ENCODE measurements around the gene KSR1. TPM values are rescaled to one million over a fixed set of nuclear protein-coding genes. Genes with fewer than 3 reads are reported as not detected.

Gene KSR1
- total RNA-seq, 1 donor from 2014 or later, result 90.2 TPM

GRCh38 chr17:27567563-27567859 lies 111.3 kb downstream of the KSR1 start:
- Histone ChIP-seq H3K27me3 (ENCODE audit: insufficient read depth, low read length) (no peaks in the 10 kb centered on the region), H3K36me3 (ENCODE audit: insufficient read depth, low read length) (no peaks in the 10 kb centered on the region), H3K9me3 (ENCODE audit: insufficient read depth, low read depth, low read length) (no peaks in the 10 kb centered on the region), H3K4me3 (ENCODE audit: insufficient read depth, low read depth, low read length) (no peak overlapping the region), H3K9ac (ENCODE audit: low read length) (no peak overlapping the region), H4K20me1 (ENCODE audit: insufficient read depth, low read length) (peaks cover 25% of the 10 kb centered on the region), H3K4me2 (ENCODE audit: low read length) (no peak overlapping the region), H3K27ac (ENCODE audit: low read depth, low read length) (no peak overlapping the region), H3K79me2 (ENCODE audit: insufficient read depth, low read length) (peaks cover 66% of the 10 kb centered on the region), H2AFZ (ENCODE audit: low read depth, low read length) (no peak overlapping the region), H3K4me1 (ENCODE audit: insufficient read depth, low read length) (peaks cover 24% of the 10 kb centered on the region)
- Mint-ChIP-seq H3K4me1 (ENCODE audit: low read depth, unreplicated experiment) (peaks cover 32% of the 10 kb centered on the region), H3K27me3 (ENCODE audit: low read depth, unreplicated experiment) (no peaks in the 10 kb centered on the region), H3K36me3 (ENCODE audit: low read depth, unreplicated experiment) (peaks cover 21% of the 10 kb centered on the region), H3K27ac (ENCODE audit: unreplicated experiment) (no peak overlapping the region), H3K9me3 (ENCODE audit: unreplicated experiment) (no peaks in the 10 kb centered on the region), H3K4me3 (ENCODE audit: unreplicated experiment) (no peak overlapping the region)
- TF ChIP-seq EZH2 (IDR thresholded peaks at IDR 0.05; ENCODE audit: insufficient read depth, low read length) (no peak), CTCF (IDR thresholded peaks at IDR 0.05; ENCODE audit: insufficient read depth, low read depth, low read length) (no peak)
- FAIRE-seq (no peak), DNase-seq (ENCODE audit: low read depth) (no peak)

DNA sequence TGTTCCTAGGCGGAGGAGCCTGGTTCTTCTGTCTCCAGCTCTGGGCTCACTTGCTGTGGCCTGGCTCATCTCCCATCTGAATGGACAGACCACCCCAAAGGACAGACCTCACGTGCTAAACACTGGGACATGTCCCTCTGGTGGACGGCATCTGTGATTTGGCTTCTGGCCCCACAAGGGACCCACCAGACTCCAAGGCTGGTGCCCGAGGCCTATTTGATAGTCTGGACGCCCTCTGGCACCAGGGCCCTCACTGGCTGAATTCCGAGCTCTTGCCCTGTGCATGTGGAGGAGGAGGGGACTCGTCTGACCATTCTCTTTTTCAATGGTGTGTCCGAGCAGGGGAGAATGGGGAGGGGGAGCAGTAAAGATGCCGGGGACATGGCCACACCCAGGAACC lies 112.0 kb downstream of the KSR1 start:
- Histone ChIP-seq H3K36me3 (ENCODE audit: insufficient read depth, low read length) (no peaks in the 10 kb centered on the region), H3K4me1 (ENCODE audit: insufficient read depth, low read length) (peaks cover 25% of the 10 kb centered on the region), H3K9ac (ENCODE audit: low read length) (no peak overlapping the region), H3K27me3 (ENCODE audit: insufficient read depth, low read length) (no peaks in the 10 kb centered on the region), H3K4me2 (ENCODE audit: low read length) (no peak overlapping the region), H3K9me3 (ENCODE audit: insufficient read depth, low read depth, low read length) (no peaks in the 10 kb centered on the region), H3K4me3 (ENCODE audit: insufficient read depth, low read depth, low read length) (no peak overlapping the region), H2AFZ (ENCODE audit: low read depth, low read length) (no peak overlapping the region), H3K79me2 (ENCODE audit: insufficient read depth, low read length) (peaks cover 65% of the 10 kb centered on the region), H4K20me1 (ENCODE audit: insufficient read depth, low read length) (peaks cover 25% of the 10 kb centered on the region), H3K27ac (ENCODE audit: low read depth, low read length) (no peak overlapping the region)
- DNase-seq (ENCODE audit: low read depth), result no peak
- no peaks in the 10 kb centered on the region for H3K9me3 Mint-ChIP-seq (ENCODE audit: unreplicated experiment)
- peaks cover 39% of the 10 kb centered on the region for H3K4me1 Mint-ChIP-seq (ENCODE audit: low read depth, unreplicated experiment)
- FAIRE-seq, result no peak
- no peak overlapping the region for H3K27ac Mint-ChIP-seq (ENCODE audit: unreplicated experiment)
- H3K36me3 Mint-ChIP-seq (ENCODE audit: low read depth, unreplicated experiment), result peaks cover 19% of the 10 kb centered on the region
- no peak overlapping the region for H3K4me3 Mint-ChIP-seq (ENCODE audit: unreplicated experiment)
- H3K27me3 Mint-ChIP-seq (ENCODE audit: low read depth, unreplicated experiment), result no peaks in the 10 kb centered on the region
- no peak for TF ChIP-seq CTCF (IDR thresholded peaks at IDR 0.05; ENCODE audit: insufficient read depth, low read depth, low read length)
- TF ChIP-seq EZH2 (IDR thresholded peaks at IDR 0.05; ENCODE audit: insufficient read depth, low read length), result no peak

- no peak overlapping the region for H3K4me3 Mint-ChIP-seq (ENCODE audit: unreplicated experiment)
- H2AFZ ChIP-seq (ENCODE audit: low read depth, low read length), result no peak overlapping the region
- H4K20me1 ChIP-seq (ENCODE audit: insufficient read depth, low read length), result peaks cover 25% of the 10 kb centered on the region
- H3K4me3 ChIP-seq (ENCODE audit: insufficient read depth, low read depth, low read length), result no peak overlapping the region
- no peak overlapping the region for H3K9ac ChIP-seq (ENCODE audit: low read length)
- no peaks in the 10 kb centered on the region for H3K27me3 ChIP-seq (ENCODE audit: insufficient read depth, low read length)
- H3K4me2 ChIP-seq (ENCODE audit: low read length), result no peak overlapping the region
- FAIRE-seq (no peak), DNase-seq (ENCODE audit: low read depth) (no peak)
- no peaks in the 10 kb centered on the region for H3K36me3 ChIP-seq (ENCODE audit: insufficient read depth, low read length)
- TF ChIP-seq EZH2 (IDR thresholded peaks at IDR 0.05; ENCODE audit: insufficient read depth, low read length) (no peak), CTCF (IDR thresholded peaks at IDR 0.05; ENCODE audit: insufficient read depth, low read depth, low read length) (no peak)
- H3K4me1 Mint-ChIP-seq (ENCODE audit: low read depth, unreplicated experiment), result peaks cover 42% of the 10 kb centered on the region
- no peaks in the 10 kb centered on the region for H3K9me3 Mint-ChIP-seq (ENCODE audit: unreplicated experiment)
- no peak overlapping the region for H3K27ac Mint-ChIP-seq (ENCODE audit: unreplicated experiment)
- H3K27me3 Mint-ChIP-seq (ENCODE audit: low read depth, unreplicated experiment), result no peaks in the 10 kb centered on the region
- peaks cover 25% of the 10 kb centered on the region for H3K4me1 ChIP-seq (ENCODE audit: insufficient read depth, low read length)
- no peaks in the 10 kb centered on the region for H3K9me3 ChIP-seq (ENCODE audit: insufficient read depth, low read depth, low read length)
- H3K27ac ChIP-seq (ENCODE audit: low read depth, low read length), result no peak overlapping the region
- peaks cover 61% of the 10 kb centered on the region for H3K79me2 ChIP-seq (ENCODE audit: insufficient read depth, low read length)
- peaks cover 19% of the 10 kb centered on the region for H3K36me3 Mint-ChIP-seq (ENCODE audit: low read depth, unreplicated experiment)
These were observed 112.6 kb downstream of the KSR1 start for GRCh38 chr17:27568811-27569210.
